Activated naive CD4-positive, alpha-beta T cell treated with anti-CD3 and anti-CD28 coated beads, Interleukin-2, amount 50 U/mL, for 24 hours (primary cell): Measurements from ENCODE around the gene SRPK2.

Experiments used
- H3K27ac Mint-ChIP-seq: one replicate; pipeline ENCODE4 v1.8.0; 2021; ENCODE audit warnings: mild to moderate bottlenecking, mixed read lengths
- H3K27me3 Mint-ChIP-seq: one replicate; pipeline ENCODE4 v1.8.0; 2021; ENCODE audit warnings: mixed read lengths
- H3K36me3 Mint-ChIP-seq: one replicate; pipeline ENCODE4 v1.8.0; 2021; ENCODE audit warnings: mixed read lengths
- H3K4me1 Mint-ChIP-seq: one replicate; pipeline ENCODE4 v1.8.0; 2021; ENCODE audit warnings: mixed read lengths
- H3K4me3 Mint-ChIP-seq: one replicate; pipeline ENCODE4 v1.8.0; 2021; ENCODE audit warnings: mild to moderate bottlenecking, mixed read lengths
- H3K9me3 Mint-ChIP-seq: one replicate; pipeline ENCODE4 v1.8.0; 2021; ENCODE audit warnings: mixed read lengths

The SRPK2 gene

GRCh38 chr7:105131033-105131656 lies 257.6 kb downstream of the SRPK2 start:
- H3K4me3 Mint-ChIP-seq: no peak overlapping the region
- no peaks in the 10 kb centered on the region for H3K9me3 Mint-ChIP-seq
- peaks cover 8% of the 10 kb centered on the region for H3K36me3 Mint-ChIP-seq
- H3K27ac Mint-ChIP-seq: peak overlapping the region; percentile 81
- H3K4me1 Mint-ChIP-seq: peaks cover 7% of the 10 kb centered on the region
- H3K27me3 Mint-ChIP-seq: no peaks in the 10 kb centered on the region

GRCh38 chr7:105130580-105130979 lies 258.1 kb downstream of the SRPK2 start:
- Mint-ChIP-seq H3K4me3 (no peak overlapping the region), H3K27ac (no peak overlapping the region), H3K4me1 (peaks cover 7% of the 10 kb centered on the region), H3K36me3 (peaks cover 9% of the 10 kb centered on the region), H3K9me3 (no peaks in the 10 kb centered on the region), H3K27me3 (no peaks in the 10 kb centered on the region)

- Mint-ChIP-seq H3K27ac (no peak overlapping the region), H3K36me3 (peaks cover 11% of the 10 kb centered on the region)
These were observed 258.7 kb downstream of the SRPK2 start for GRCh38 chr7:105130048-105130447.

GRCh38 chr7:105127179-105127578 lies 261.5 kb downstream of the SRPK2 start:
- H3K27me3 Mint-ChIP-seq: no peaks in the 10 kb centered on the region
- no peaks in the 10 kb centered on the region for H3K9me3 Mint-ChIP-seq
- H3K4me3 Mint-ChIP-seq: no peak overlapping the region
- H3K27ac Mint-ChIP-seq: no peak overlapping the region
- peaks cover 11% of the 10 kb centered on the region for H3K4me1 Mint-ChIP-seq
- peaks cover 12% of the 10 kb centered on the region for H3K36me3 Mint-ChIP-seq

More at GRCh38 chr7:105130048-105130447, 258.7 kb downstream of the SRPK2 start:
- H3K4me1 Mint-ChIP-seq: peaks cover 5% of the 10 kb centered on the region
- no peak overlapping the region for H3K4me3 Mint-ChIP-seq
- H3K9me3 Mint-ChIP-seq: no peaks in the 10 kb centered on the region
- H3K27me3 Mint-ChIP-seq: no peaks in the 10 kb centered on the region

GRCh38 chr7:105126436-105126975 lies 262.2 kb downstream of the SRPK2 start:
- peaks cover 17% of the 10 kb centered on the region for H3K4me1 Mint-ChIP-seq
- no peak overlapping the region for H3K27ac Mint-ChIP-seq
- no peaks in the 10 kb centered on the region for H3K9me3 Mint-ChIP-seq
- H3K36me3 Mint-ChIP-seq: peaks cover 12% of the 10 kb centered on the region
- H3K27me3 Mint-ChIP-seq: no peaks in the 10 kb centered on the region
- no peak overlapping the region for H3K4me3 Mint-ChIP-seq

GRCh38 chr7:105125745-105126144 lies 263.0 kb downstream of the SRPK2 start:
- no peak overlapping the region for H3K27ac Mint-ChIP-seq
- no peak overlapping the region for H3K4me3 Mint-ChIP-seq
- peaks cover 11% of the 10 kb centered on the region for H3K36me3 Mint-ChIP-seq
- H3K4me1 Mint-ChIP-seq: peaks cover 18% of the 10 kb centered on the region
- no peaks in the 10 kb centered on the region for H3K27me3 Mint-ChIP-seq
- H3K9me3 Mint-ChIP-seq: no peaks in the 10 kb centered on the region

- peaks cover 11% of the 10 kb centered on the region for H3K36me3 Mint-ChIP-seq
- H3K4me1 Mint-ChIP-seq: peaks cover 38% of the 10 kb centered on the region
- H3K27ac Mint-ChIP-seq: no peak overlapping the region
- no peak overlapping the region for H3K4me3 Mint-ChIP-seq
- no peaks in the 10 kb centered on the region for H3K9me3 Mint-ChIP-seq
- H3K27me3 Mint-ChIP-seq: no peaks in the 10 kb centered on the region
These were observed 266.1 kb downstream of the SRPK2 start for GRCh38 chr7:105122619-105123018.

GRCh38 chr7:105118612-105119600 lies 269.8 kb downstream of the SRPK2 start:
- peaks cover 5% of the 10 kb centered on the region for H3K9me3 Mint-ChIP-seq
- peaks cover 38% of the 10 kb centered on the region for H3K4me1 Mint-ChIP-seq
- H3K27me3 Mint-ChIP-seq: no peaks in the 10 kb centered on the region
- H3K27ac Mint-ChIP-seq: peak overlapping the region; percentile 24
- no peak overlapping the region for H3K4me3 Mint-ChIP-seq
- peaks cover 12% of the 10 kb centered on the region for H3K36me3 Mint-ChIP-seq

- Mint-ChIP-seq H3K9me3 (peaks cover 5% of the 10 kb centered on the region), H3K27ac (peak overlapping the region; percentile 76), H3K36me3 (peaks cover 20% of the 10 kb centered on the region), H3K4me1 (peaks cover 5% of the 10 kb centered on the region), H3K27me3 (no peaks in the 10 kb centered on the region), H3K4me3 (no peak overlapping the region)
These were observed 276.0 kb downstream of the SRPK2 start for GRCh38 chr7:105112440-105113418.

GRCh38 chr7:105107458-105107857 lies 281.3 kb downstream of the SRPK2 start:
- H3K4me1 Mint-ChIP-seq: peaks cover 20% of the 10 kb centered on the region
- H3K36me3 Mint-ChIP-seq: peaks cover 14% of the 10 kb centered on the region
- H3K9me3 Mint-ChIP-seq: no peaks in the 10 kb centered on the region
- no peaks in the 10 kb centered on the region for H3K27me3 Mint-ChIP-seq
- H3K27ac Mint-ChIP-seq: no peak overlapping the region
- H3K4me3 Mint-ChIP-seq: no peak overlapping the region

- no peak overlapping the region for H3K4me3 Mint-ChIP-seq
These were observed 282.2 kb downstream of the SRPK2 start for GRCh38 chr7:105106473-105106872.

GRCh38 chr7:105105579-105105978 lies 283.1 kb downstream of the SRPK2 start:
- Mint-ChIP-seq H3K4me1 (peaks cover 26% of the 10 kb centered on the region), H3K36me3 (peaks cover 11% of the 10 kb centered on the region), H3K27me3 (no peaks in the 10 kb centered on the region), H3K4me3 (no peak overlapping the region), H3K9me3 (no peaks in the 10 kb centered on the region), H3K27ac (peak overlapping the region; percentile 62)

More at GRCh38 chr7:105106473-105106872, 282.2 kb downstream of the SRPK2 start:
- Mint-ChIP-seq H3K4me1 (peaks cover 18% of the 10 kb centered on the region), H3K36me3 (peaks cover 8% of the 10 kb centered on the region), H3K27ac (peak overlapping the region; percentile 72), H3K9me3 (no peaks in the 10 kb centered on the region), H3K27me3 (no peaks in the 10 kb centered on the region)

- no peaks in the 10 kb centered on the region for H3K27me3 Mint-ChIP-seq
- H3K36me3 Mint-ChIP-seq: peaks cover 12% of the 10 kb centered on the region
- peaks cover 48% of the 10 kb centered on the region for H3K4me1 Mint-ChIP-seq
- peak overlapping the region; percentile 88 for H3K27ac Mint-ChIP-seq
- H3K9me3 Mint-ChIP-seq: no peaks in the 10 kb centered on the region
- no peak overlapping the region for H3K4me3 Mint-ChIP-seq
These were observed 286.0 kb downstream of the SRPK2 start for GRCh38 chr7:105102557-105103352.

GRCh38 chr7:105101864-105102263 lies 286.9 kb downstream of the SRPK2 start:
- H3K4me1 Mint-ChIP-seq: peaks cover 51% of the 10 kb centered on the region
- H3K27ac Mint-ChIP-seq: no peak overlapping the region
- H3K4me3 Mint-ChIP-seq: no peak overlapping the region
- H3K9me3 Mint-ChIP-seq: no peaks in the 10 kb centered on the region
- no peaks in the 10 kb centered on the region for H3K27me3 Mint-ChIP-seq
- peaks cover 15% of the 10 kb centered on the region for H3K36me3 Mint-ChIP-seq
